Measurements from ENCODE around the gene CLEC4G.

DNA sequence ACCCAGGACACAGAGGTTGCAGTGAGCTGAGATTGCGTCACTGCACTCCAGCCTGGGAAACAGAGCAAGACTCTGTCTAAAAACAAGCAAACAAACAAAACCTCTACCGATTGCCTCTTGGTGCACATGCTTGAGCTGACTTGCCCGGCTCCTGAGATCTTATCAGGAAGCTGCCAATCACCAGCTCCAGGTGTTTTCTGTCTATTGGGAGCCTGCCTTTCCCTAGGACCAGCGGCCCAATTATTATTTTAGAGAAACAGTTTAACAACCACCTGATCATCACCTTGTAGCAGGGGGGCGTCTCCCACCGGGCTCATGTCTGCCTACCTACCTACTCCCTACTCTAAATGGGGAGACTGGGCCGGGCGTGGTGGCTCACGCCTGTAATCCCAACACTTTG is 41.9 kb upstream of the CLEC4G start:
- TF ChIP-seq POLR2A (IDR thresholded peaks at IDR 0.05) = no peak
- TF ChIP-seq, protein P1, sequence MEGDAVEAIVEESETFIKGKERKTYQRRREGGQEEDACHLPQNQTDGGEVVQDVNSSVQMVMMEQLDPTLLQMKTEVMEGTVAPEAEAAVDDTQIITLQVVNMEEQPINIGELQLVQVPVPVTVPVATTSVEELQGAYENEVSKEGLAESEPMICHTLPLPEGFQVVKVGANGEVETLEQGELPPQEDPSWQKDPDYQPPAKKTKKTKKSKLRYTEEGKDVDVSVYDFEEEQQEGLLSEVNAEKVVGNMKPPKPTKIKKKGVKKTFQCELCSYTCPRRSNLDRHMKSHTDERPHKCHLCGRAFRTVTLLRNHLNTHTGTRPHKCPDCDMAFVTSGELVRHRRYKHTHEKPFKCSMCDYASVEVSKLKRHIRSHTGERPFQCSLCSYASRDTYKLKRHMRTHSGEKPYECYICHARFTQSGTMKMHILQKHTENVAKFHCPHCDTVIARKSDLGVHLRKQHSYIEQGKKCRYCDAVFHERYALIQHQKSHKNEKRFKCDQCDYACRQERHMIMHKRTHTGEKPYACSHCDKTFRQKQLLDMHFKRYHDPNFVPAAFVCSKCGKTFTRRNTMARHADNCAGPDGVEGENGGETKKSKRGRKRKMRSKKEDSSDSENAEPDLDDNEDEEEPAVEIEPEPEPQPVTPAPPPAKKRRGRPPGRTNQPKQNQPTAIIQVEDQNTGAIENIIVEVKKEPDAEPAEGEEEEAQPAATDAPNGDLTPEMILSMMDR (IDR thresholded peaks at IDR 0.05) = no peak
